ENCODE data around the gene CETP.
A peak's percentile ranks its signal among the peaks of the same experiment; 100 is the strongest.

Gene CETP

DNA sequence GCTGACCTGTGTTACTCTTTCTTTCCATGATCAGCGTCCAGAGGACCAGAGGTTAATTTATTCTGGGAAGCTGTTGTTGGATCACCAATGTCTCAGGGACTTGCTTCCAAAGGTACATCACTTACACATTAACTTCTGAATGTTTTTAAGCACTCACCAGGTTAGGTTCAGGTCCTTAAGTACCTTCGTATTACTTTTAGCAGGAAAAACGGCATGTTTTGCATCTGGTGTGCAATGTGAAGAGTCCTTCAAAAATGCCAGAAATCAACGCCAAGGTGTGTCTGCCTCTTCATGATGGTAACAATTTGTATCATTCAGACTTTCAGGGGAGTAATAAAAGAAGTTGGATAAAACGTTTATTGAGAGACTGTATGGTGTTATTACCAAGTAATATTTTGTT lies 26.5 kb upstream of the CETP start:
- no peak for DNase-seq

GRCh38 chr16:56936491-56936890 lies 25.3 kb upstream of the CETP start:
- no peak for DNase-seq

- no peak for DNase-seq
Measured at GRCh38 chr16:56936950-56937349, 24.8 kb upstream of the CETP start.

DNA sequence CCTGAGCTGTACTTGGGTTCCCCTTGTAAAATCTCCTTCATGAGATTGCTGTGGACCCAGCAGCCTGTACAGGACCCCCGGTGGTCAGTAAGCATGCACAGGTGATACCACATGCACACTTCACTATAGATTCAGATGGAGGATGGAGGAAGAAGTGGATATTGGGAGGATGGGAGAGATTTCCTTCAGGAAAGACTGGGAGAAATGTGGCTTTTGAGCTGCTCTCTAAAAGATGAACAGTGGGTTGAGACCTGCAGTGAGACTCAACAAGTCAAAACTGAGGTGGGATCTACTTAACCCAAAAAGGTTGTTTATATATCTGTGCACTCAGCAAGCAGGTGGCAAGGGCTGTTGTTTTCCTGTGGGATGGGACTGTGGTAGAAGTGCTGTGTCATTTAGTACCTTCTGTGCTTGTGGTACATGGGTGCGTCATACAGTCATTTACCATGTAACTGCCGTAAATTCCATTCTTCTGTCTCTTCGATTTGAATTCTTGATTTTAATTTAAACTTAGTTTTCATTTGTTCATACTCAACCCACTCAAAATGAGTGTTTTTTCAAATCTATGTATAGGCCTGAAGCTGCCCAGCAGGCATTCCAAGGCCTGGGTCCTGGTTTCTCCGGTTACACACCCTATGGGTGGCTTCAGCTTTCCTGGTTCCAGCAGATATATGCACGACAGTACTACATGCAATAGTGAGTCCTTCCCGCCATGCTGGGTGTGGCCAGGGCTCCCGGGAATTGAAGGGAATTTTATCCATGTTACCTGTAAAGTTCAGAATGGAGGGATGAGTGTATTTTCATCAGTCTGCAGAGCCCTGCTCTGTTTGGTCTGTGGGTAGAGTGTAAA lies 22.9 kb upstream of the CETP start:
- no peak for DNase-seq

- peak; percentile 73 for DNase-seq
Measured at GRCh38 chr16:56939801-56940200, 21.9 kb upstream of the CETP start.

DNA sequence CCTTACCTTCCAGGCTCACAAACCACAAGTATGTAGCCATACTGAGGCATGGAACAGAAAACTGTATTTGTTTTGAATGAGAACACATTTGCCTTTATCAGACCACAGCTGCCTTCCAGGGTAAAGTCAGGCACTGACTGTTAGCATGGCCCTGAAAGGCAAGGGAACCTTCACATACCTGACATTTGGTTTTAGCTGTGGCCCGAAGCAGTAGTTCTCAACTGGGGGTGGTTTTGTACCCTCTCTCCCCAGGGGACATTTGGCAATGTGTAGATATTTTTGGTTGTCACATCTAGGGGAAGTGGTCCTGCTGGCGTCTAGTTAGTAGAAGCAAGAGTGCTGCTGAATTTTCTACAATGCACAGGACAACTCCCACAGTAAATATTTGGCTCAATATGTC lies 20.7 kb upstream of the CETP start:
- DNase-seq: no peak

- no peak for DNase-seq
Measured at GRCh38 chr16:56941856-56942331, 19.9 kb upstream of the CETP start.

DNA sequence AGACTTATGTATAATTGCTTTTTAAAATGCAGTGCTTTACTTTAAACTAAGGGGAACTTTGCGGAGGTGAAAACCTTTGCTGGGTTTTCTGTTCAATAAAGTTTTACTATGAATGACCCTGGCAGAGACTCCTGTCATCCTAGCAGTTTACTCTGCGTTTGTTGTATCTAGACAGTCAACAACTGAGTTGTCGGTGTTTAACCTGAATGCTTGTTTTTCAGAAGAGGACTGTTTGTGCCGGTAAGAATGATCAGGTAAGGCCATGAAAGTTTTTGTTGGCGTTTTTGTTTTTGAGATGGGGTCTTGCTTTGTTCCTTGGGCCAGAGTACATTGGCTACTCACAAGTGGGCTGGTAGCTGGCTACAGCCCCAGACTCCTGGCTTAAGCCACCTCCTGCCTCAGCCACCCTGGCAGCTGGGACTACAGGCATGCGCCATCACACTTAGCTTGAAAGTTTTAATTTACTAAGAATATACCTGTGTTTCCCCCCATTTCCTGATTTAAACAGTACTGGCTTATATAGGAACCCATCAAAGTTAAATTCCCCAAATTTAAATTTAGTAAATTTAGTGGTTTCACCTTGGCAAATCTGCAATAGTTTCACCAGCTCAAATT lies 17.9 kb upstream of the CETP start:
- DNase-seq: no peak

GRCh38 chr16:56944954-56945839 lies 16.6 kb upstream of the CETP start:
- DNase-seq: no peak

GRCh38 chr16:56945847-56946527 lies 15.8 kb upstream of the CETP start:
- no peak for DNase-seq

DNA sequence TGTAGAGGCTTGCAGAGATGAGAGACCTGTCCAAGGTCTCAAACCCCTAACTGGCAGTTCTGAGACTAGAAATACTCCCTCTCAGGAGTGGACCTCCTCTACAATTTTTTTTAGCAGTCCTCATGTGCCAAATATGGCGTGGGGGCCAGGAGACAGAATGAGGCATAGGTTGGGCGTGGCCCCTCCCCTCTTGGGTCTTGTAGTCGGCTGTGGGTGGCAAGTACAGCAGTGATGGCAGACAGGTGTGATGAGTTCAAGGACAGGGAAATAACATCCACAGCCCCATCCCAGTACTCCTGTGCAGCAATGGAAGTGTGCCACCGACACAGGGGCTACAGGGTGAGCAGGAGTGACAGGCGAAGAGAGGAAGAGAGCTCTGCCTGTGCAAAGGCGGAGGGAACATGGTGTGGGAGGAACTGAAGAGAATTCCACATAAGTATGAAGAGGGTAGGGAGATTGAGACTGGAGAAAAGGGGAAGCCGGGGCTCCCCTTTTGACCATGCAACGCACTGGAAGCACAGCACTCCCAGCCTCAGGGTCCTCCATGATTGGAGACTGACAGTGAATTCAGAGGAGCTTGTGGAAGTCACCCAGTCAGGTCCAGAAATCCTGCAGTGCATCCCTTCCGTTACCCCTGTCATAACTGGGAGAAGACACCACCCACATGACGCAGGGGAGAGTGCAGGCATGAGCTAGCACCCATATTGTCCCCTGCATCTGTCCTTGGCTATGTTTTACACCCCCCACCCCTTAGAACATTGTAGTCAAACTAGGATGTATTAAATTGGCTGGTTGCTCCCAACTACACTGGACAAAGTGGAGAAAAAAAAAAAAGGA lies 14.8 kb upstream of the CETP start:
- no peak for DNase-seq

DNA sequence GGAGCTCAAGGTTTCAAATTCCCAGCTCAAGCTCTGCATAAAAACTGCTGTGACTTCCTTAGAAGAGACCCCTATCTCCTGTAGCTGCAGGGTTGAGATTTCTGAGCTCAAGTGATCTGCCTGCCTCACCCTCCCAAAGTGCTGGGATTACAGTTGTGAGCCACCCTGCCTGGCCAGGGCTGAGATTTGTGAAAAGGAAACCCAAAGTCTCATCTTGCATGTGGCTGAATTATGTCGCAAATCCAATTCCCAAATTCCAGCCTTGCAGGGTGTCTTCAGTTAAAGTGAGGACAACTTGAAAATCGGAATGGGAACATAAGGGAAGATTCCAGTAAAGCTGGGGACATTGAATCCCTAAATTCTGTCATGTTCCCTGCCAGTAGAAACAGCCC lies 14.2 kb upstream of the CETP start:
- no peak for DNase-seq

DNA sequence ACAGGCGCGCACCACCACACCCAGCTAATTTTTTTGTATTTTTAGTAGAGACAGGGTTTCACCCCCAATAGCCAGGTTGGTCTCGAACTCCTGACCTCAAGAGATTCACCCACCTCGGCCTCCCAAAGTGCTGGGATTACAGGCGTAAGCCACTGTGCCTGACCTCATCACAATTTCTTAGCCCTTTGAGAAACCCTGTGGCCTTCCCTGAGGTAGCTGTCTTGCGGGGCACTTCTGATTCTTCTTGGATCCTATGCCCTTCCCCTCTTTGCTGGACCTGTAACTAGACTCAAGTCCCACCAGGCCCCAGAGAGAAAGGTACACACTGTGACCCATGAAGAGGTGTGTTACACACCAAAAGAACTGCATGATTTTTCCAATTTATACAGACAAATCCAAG lies 13.5 kb upstream of the CETP start:
- no peak for DNase-seq

- DNase-seq: no peak
Measured at GRCh38 chr16:56950051-56950450, 11.7 kb upstream of the CETP start.

- no peak for DNase-seq
Measured at GRCh38 chr16:56950455-56950854, 11.3 kb upstream of the CETP start.

- DNase-seq: peak; percentile 45
Measured at GRCh38 chr16:56950881-56951771, 10.6 kb upstream of the CETP start.

DNA sequence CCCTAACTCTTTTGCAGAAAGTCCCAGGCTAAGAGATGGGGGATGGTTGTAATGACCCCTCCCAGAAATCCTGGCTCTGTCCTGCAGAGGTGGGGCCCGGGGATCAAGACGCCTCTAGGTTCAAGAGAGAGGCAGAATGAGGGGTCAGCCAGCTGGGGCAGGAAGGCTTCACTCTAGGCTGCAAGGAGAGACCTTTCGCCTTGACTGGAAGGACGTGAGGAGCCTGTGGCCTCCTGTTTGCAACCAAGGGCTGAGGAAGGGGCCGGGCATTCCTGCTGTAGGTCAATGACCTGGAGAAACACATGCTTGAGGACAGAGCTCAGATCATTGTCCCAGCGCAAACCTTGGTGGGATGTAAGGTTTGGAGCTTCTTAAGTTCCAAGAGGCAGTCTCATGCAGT lies 8.7 kb upstream of the CETP start:
- DNase-seq: no peak

- no peak for DNase-seq
Measured at GRCh38 chr16:56956076-56956475, 5.7 kb upstream of the CETP start.

DNA sequence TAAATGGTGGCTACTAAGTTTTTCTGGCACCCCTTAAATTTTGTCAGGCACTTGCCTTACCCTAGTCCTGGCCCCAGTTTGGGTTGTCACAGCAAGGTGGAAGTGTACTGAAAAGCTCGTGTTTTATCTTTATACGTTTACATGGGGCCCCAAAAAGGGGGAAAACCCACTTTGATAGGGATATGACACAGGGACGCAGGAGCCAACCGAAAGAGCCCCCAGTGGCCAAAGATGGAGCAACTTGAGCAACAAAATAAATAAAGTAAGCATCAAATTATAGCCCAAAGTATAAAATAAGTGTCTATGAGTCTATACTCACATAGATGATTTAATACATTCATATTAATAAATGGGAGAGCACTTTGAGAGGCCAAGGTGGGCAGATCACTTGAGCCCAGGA lies 5.0 kb upstream of the CETP start:
- no peak for DNase-seq

GRCh38 chr16:56960681-56961281 lies 969 bp upstream of the CETP start:
- no peak for DNase-seq

All from NCI-H2107 (cell line).